DMS153 treated with DMSO at 0.1 percent for 48 hours (cell line): ENCODE measurements around the gene WDR90.

ENCODE experiments used
- DNase-seq: peaks from one replicate; lab custom pipeline; 2025; ENCODE audit not compliant: unreplicated experiment; lab: John Stamatoyannopoulos, UW

Gene WDR90

GRCh38 chr16:625977-626765 lies 23.0 kb upstream of the WDR90 start:
- no peak for DNase-seq

DNA sequence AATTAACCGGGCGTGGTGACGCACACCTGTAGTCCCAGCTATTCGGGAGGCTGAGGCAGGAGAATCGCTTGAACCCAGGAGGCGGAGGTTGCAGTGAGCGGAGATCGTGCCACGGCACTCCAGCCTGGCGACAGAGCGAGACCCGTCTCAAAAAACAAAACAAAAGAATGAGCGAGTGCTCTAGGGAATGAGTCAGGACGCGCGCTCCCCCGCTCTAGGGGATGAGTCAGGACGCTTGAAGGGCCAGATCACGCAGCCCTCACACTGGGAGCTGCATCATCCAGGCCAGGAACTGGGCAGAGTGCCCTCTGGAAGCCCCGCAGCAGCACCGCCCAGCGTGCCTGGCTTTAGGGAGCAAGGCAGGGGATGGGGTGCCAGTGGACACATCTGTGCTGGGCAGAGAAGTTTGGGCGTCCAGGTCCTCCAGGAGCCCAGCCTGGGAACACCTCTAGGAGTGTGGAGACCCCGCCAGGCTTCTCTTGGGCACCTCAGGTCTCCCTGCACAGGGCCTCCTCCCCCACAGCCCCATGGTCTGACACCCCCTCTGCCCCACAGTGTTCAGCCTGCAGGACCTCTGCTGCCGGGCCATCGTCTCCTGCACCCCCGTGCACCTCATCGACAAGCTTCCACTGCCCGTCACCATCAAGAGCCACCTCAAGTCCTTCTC lies 22.2 kb upstream of the WDR90 start:
- no peak for DNase-seq

GRCh38 chr16:627454-628239 lies 21.5 kb upstream of the WDR90 start:
- DNase-seq: peak; percentile 67

GRCh38 chr16:628321-629061 lies 20.7 kb upstream of the WDR90 start:
- DNase-seq: no peak

GRCh38 chr16:629185-629832 lies 19.9 kb upstream of the WDR90 start:
- DNase-seq: no peak

GRCh38 chr16:629833-630248 lies 19.3 kb upstream of the WDR90 start:
- DNase-seq: no peak

GRCh38 chr16:630249-630814 lies 18.8 kb upstream of the WDR90 start:
- no peak for DNase-seq

GRCh38 chr16:630815-631405 lies 18.3 kb upstream of the WDR90 start, which contains the start of gene WFIKKN1:
Gene WFIKKN1, plus strand, starts transcription at chr16:630985. Its CDS starts 269 bp downstream, at chr16:631254.
- DNase-seq: no peak

DNA sequence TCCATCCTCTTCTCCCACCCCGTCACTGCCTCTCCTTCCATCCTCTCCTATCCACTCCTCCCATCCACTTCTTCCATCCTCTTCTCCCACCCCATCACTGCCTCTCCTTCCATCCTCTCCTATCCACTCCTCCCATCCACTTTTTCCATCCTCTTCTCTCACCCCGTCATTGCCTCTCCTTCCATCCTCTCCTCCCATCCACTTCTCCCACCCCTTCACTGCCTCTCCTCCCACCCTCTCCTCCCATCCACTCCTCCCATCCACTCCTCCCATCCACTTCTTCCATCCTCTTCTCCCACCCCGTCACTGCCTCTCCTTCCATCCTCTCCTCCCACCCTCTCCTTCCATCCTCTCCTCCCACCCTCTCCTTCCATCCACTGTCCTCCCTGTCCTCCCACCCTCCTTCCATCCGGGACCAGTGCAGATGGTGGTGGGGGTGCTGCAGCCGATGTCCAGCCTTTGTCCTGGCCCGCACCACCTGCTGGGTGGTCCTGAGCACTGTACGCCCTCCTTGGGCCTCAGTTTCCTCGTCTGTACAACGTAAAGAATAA lies 17.3 kb upstream of the WDR90 start:
- no peak for DNase-seq

DNA sequence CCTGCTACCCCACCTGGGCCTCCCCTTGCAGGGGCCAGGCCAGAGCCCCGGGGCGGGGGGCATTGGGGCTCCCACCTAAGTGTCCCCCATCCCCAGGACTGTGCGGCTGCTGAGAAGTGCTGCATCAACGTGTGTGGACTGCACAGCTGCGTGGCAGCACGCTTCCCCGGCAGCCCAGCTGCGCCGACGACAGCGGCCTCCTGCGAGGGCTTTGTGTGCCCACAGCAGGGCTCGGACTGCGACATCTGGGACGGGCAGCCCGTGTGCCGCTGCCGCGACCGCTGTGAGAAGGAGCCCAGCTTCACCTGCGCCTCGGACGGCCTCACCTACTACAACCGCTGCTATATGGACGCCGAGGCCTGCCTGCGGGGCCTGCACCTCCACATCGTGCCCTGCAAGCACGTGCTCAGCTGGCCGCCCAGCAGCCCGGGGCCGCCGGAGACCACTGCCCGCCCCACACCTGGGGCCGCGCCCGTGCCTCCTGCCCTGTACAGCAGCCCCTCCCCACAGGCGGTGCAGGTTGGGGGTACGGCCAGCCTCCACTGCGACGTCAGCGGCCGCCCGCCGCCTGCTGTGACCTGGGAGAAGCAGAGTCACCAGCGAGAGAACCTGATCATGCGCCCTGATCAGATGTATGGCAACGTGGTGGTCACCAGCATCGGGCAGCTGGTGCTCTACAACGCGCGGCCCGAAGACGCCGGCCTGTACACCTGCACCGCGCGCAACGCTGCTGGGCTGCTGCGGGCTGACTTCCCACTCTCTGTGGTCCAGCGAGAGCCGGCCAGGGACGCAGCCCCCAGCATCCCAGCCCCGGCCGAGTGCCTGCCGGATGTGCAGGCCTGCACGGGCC lies 16.5 kb upstream of the WDR90 start:
- no peak for DNase-seq

- no peak for DNase-seq
Observed at GRCh38 chr16:633336-634050, 15.7 kb upstream of the WDR90 start.

DNA sequence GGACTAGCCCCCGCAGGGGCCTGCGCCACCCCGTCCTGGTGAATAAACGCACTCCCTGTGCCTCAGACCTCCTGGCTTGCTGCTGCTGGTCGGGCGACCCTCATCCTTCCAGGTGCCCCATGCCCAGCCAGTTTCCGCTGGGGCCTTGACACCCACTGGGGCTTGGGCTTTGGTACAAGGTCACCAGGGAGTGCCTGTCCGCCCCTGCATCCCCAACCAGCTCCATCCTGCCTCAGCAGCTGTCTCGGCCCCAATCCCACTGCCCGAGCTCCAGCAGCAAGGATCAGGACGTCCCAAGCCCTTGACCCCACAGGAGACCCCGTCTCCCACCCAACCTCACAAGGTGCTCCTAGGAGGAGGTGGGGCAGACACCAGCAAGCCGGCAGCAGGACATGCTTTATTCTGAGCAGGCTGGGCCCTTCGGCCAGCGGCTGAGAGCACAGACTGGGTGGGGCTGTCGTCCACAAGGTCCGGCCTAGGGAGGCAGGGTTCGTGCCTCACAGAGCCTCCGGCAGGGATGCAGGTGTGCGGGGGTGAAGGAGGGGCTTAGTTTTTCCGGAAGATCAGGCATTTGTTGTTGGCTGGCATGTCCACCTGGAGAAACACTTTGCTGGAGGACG lies 15.0 kb upstream of the WDR90 start:
- DNase-seq: no peak

DNA sequence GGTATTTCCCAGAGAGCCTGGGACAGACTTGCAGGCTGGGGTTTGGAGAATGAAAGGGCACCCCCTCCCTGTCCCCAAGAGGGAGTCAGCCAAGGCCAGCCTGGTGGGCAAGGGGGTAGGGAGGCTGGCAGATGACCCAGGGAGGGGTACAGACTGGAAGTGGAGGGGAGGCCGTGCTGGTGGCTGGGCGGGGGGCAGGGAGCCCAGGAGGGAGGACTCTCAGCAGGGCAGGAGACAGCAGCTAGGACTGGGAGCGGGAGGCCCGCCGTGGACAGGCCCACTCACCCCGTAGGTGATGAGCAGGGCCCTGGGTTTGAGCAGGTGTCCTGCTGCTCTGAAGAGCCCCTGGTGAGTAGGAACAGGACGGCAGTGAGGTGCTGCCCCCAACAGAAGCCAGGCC lies 14.2 kb upstream of the WDR90 start:
- DNase-seq: no peak

DNA sequence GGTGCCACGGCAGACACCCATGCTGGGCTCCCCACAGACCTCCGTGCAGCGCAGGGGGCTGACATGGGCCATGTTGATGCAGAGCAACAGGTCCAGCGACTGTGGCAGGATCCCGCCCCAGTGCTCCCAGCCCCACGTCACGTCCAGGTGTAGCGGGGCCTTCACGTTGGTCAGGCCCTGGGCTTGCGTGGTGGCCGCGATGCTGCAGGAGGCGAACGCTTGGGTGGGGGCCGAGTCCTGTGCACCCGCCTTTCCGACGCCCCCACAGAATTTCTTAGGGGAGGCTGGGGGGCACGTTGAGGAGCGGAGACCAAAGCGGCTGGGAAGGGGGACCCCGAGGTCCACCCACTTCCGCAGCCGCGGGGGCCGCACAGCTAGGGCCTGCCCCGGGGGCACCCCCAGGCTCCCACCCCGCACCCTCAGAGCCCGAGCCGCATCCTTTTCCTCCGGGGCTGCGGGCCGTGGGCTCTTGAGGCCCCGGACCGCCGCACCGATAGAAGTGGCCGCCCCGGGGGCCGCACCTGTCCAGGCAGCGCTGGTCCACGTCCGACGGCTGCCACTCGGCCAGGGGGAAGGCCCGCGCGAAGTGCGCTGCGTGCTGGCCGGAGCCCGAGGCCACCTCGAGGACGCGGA lies 13.5 kb upstream of the WDR90 start:
- DNase-seq: no peak

DNA sequence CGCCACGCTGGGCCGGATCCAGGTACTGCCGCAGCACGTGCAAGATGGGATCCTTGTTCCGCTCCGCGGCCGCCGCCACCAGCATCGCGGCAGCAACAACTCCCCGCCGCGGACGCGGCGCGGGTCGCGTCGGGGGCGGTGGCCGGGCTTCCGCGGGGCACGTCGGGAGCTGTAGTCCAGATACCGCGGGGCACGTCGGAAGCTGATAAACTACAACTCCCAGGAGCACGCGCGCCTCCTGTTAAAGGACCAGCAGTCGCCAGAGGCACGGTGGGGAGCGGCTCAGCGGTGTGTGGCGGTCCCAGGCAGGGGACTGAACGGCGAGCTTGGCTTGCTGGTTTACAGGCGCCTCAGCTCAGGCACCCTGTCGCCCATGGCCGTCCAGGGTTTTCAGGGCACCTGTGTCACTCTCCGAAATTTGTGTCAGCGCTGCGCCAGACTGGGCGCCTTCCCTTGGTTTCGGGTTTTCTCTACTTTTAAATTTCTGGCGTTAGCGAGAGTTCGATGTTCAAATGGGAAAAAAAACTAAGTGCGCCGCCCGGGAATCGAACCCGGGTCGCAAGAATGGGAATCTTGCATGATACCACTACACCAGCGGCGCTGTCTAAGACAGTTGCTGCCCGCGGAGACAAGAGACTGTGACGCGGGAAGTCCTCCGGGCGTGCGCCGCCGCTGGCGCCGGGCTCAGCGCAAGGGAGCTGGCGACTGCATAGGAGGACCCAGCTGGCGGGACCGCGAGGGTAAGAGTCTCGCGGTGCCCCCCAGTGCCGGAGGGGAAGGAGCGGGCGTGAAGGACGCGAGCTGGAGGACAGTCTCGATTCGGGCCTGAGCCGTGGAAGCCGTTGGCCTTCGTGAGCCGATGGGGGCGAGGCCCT lies 12.7 kb upstream of the WDR90 start, which contains the start of gene METTL26:
METTL26 (minus strand) TSS at position 100 of the 875 bp plus-strand sequence; CDS start at position 85, 15 bp downstream.
- peak; percentile 84 for DNase-seq
